HG02623 (cell line): ENCODE measurements around the gene ADAMTS17.

ENCODE experiments used
- ATAC-seq: cut with Tn5 transposase; IDR thresholded peaks from one replicate; pipeline ENCODE4 v1.9.1; 2021; ENCODE audit warnings: moderate library complexity; ENCODE audit not compliant: unreplicated experiment

ADAMTS17 gene

GRCh38 chr15:100057281-100057680 lies 284.5 kb downstream of the ADAMTS17 start:
- ATAC-seq = no peak

- no peak for ATAC-seq
Observed at GRCh38 chr15:100056411-100057072, 285.2 kb downstream of the ADAMTS17 start.

DNA sequence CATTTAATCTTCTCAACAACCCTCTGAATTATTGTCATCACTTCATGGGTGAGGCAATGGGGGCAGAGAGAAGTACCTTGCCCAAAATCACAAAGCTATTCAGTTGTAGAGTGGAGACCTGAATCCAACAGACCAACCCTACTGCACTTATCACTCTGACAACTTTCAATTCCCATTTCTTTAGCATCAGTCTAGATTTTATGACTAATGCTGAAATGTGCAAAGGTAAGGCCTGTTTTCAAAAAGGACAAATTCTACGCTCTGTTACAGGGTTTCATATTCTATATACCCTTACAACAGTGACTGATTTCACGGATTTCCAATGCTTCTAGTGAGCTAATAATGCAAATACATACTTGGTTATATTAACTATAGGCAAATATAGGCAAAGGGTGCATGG lies 286.0 kb downstream of the ADAMTS17 start:
- no peak for ATAC-seq

- no peak for ATAC-seq
Observed at GRCh38 chr15:100054539-100054938, 287.2 kb downstream of the ADAMTS17 start.

DNA sequence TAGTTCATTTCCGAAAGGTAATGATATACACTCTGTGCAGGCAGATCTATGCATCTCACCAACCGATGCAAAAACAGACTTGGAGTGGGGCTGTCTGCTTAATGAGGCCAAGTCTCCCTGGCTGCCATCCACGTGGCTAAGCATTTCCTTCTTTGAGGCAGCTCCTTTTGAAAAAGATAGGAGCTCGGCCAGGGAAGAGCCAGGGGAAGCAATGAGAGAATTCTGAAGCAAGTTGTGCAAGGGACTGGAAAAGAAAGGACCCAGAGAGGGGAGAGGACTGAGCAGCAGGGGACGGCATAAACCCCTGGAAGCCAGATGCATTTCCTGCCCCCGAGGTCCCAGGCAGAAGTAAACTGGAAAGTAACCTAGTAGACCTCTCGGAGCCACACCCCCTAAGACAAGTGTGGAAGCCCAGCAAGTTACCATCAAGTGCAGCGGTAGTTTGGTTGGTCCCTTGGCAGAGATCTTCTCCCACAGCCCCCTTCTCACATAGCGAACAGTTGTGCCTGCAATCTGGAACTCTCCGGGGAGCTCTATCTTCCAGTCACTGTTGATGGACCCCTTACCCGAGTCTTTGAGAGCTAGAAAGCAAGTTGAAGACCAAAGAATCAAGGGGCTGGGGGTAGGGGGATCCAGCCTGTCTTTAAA lies 288.2 kb downstream of the ADAMTS17 start:
- no peak for ATAC-seq

GRCh38 chr15:100052716-100053473 lies 288.9 kb downstream of the ADAMTS17 start:
- ATAC-seq = no peak

GRCh38 chr15:100050877-100051786 lies 290.6 kb downstream of the ADAMTS17 start:
- ATAC-seq = no peak

DNA sequence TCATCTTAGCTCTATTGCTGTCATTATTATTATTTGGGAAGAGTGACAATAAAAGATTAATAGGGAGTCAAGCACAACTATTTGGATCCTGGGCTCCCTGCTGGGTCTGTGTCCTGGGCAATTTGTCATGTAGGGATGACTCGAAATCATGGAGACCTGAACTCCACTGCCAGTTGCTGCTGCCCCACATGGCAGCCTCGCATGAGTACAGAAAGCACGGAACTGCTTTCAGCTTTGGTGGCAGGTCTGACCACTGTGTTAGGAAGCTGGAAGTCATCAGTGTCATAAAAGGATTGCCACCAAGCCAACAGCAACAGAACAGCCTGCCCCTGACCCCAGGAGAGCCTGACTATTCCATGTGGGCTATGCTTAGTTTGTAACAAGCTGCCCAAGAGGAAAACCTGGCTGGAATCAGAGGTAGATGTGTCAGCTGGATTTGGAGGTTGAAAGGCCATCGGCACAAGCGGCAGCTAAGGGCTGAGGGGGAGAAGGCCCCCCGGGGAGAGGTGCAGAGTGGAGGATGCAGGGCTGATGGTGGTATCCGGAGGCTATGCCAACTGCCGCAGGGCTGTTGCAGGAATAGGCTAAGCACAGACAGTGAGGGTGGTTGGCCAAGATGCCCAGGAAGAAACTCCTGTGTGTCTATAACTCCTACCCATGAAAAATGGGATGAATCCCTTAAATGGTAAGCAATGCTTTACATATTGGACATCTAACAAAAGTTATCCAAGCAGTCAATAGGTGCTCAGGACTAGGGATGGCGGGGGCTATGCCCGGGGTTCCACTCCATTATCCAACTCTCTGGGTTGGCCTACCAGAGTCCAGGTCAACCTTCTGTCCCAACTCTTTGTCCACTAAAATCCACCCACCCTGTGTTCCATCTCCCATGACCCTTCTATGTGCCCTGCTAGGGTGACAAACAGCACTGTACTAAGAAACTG lies 291.6 kb downstream of the ADAMTS17 start:
- ATAC-seq = no peak

DNA sequence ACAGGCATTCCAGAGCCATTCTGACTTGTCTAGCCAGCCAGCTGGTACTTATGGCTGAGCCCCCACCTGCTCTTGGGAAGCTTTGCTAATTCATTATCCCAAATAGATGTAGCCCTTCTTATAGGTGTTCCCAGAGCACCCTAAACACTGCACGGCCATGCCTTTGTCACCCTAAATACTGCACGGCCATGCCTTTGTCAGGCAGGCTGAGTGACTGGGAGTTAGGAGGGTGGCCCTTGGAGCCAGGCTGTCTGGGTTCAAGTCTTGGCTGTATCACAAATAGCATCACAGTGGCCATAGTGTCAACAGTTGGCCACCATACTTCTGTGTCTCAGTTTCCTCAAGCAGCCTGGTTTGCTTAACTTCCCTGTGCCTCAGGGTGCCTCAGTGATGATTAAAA lies 292.3 kb downstream of the ADAMTS17 start:
- no peak for ATAC-seq

GRCh38 chr15:100048736-100049135 lies 293.0 kb downstream of the ADAMTS17 start:
- no peak for ATAC-seq

DNA sequence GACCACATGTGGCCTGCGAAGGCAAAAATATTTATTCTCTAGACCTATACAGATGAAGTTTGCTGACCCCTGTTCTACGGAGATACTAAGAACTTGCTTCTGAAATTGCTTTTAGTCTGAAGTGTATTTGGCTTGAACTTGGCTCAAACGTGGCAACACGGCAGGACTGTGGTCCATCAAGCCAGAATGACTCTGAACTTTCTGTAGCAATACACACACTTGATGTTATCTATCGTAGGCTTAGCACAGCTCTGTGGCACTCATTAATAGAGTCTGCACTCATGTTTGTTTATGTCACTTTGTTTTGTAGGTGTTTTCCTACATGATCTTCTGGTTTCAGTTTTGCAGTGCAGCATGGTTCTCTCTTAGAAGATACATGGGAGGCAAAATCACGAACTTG lies 298.1 kb downstream of the ADAMTS17 start:
- ATAC-seq = no peak

DNA sequence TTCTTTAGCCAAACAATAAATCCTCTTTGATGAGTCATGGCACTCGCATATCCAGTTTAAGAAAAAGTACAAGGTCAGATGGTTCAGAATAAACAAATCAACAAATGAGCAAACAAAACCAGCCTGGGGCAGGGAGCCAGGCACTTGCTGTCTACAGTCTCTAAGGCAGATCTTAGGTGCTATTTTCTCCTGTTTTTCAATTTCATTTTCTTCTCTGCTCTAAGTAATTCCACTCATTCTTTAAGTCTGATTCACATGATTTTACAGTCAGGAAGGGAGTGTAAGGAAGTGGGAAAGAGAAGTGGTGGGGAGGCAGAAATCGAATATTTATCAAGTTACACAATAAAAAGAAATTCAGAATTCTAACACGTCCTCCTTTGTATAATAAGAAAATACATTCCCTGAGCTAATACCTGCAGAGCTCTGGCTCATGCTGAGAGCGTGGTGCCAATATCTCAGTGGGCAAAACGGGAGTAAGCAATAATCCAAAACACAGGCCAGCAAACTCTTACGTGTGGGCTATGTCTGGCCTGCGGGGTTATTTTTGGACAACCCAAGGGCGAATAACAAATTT lies 298.6 kb downstream of the ADAMTS17 start:
- ATAC-seq = no peak

GRCh38 chr15:100042558-100042957 lies 299.2 kb downstream of the ADAMTS17 start:
- ATAC-seq = no peak

- ATAC-seq = no peak
Observed at GRCh38 chr15:100041127-100041828, 300.5 kb downstream of the ADAMTS17 start.

- ATAC-seq = no peak
Observed at GRCh38 chr15:100039994-100040393, 301.8 kb downstream of the ADAMTS17 start.

DNA sequence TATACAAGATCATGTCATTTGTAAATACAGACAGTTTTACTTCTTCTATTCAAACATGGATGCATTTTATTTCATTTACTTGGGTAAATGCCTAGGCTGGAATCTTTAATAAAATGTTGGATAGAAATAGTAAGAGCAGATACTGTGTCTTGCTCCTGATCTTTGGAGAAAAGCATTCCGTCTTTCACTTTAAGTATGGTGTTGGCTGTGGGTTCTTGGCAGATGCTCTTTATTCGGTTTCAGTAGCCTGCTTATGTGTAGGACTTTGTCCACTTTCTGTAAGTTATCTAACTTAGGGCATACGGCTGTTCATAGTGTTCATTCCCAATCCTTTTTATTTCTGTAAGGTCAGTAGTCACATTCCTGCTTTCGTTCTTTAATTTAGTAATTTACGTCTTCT lies 303.0 kb downstream of the ADAMTS17 start:
- no peak for ATAC-seq

- ATAC-seq = no peak
Observed at GRCh38 chr15:100037901-100038300, 303.9 kb downstream of the ADAMTS17 start.

GRCh38 chr15:100036015-100036414 lies 305.8 kb downstream of the ADAMTS17 start:
- ATAC-seq = no peak

- no peak for ATAC-seq
Observed at GRCh38 chr15:100034191-100034590, 307.6 kb downstream of the ADAMTS17 start.
